Rectal smooth muscle tissue (tissue), 1 donor: ENCODE results near the gene ZNF343.
"Not testable (repeated sequence)": the region's sequence is repeated elsewhere in the genome, so short reads cannot be mapped to it uniquely, and the experiment has no call there.

Experiments used
- H3K27ac ChIP-seq: one replicate; pipeline ENCODE4 v1.7.0; 2013; ENCODE audit warnings: low read depth, low read length, inconsistent platforms
- H3K27me3 ChIP-seq: one replicate; pipeline ENCODE4 v1.7.0; 2013; ENCODE audit warnings: low read length; ENCODE audit not compliant: control insufficient read depth, insufficient read depth
- H3K36me3 ChIP-seq: one replicate; pipeline ENCODE4 v1.7.0; 2013; ENCODE audit warnings: low read length; ENCODE audit not compliant: control insufficient read depth, insufficient read depth
- H3K4me1 ChIP-seq: one replicate; pipeline ENCODE4 v1.7.0; 2013; ENCODE audit warnings: low read length; ENCODE audit not compliant: control insufficient read depth, insufficient read depth
- H3K4me3 ChIP-seq: one replicate; pipeline ENCODE4 v1.7.0; 2013; ENCODE audit warnings: low read length
- H3K9ac ChIP-seq: one replicate; pipeline ENCODE4 v1.7.0; 2013; ENCODE audit warnings: low read length

The ZNF343 gene

DNA sequence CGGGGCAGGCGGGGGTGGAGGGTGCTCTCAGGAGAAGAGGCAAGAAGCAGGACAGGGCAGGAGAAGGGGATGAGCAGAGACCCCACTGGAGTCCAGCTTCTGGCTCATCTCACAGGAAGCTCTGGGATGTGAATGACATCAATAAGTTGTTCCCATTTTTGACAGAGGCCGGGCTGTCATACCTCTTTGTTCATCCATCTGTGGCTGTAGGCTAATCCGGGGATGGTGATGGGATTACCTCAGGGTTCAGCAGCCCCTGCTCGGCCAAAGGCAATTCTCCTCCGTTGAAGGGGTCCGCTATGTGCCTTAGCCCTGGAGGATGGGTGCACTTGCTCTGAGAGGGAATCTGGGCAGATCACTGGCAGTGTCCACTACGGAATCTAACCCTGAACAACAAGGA, 24.4 kb upstream of the ZNF343 start:
- no peaks in the 10 kb centered on the region for H3K4me1 ChIP-seq
- H3K9ac ChIP-seq = no peak overlapping the region
- H3K36me3 ChIP-seq = no peaks in the 10 kb centered on the region
- no peak overlapping the region for H3K4me3 ChIP-seq
- no peak overlapping the region for H3K27ac ChIP-seq
- H3K27me3 ChIP-seq = no peaks in the 10 kb centered on the region

DNA sequence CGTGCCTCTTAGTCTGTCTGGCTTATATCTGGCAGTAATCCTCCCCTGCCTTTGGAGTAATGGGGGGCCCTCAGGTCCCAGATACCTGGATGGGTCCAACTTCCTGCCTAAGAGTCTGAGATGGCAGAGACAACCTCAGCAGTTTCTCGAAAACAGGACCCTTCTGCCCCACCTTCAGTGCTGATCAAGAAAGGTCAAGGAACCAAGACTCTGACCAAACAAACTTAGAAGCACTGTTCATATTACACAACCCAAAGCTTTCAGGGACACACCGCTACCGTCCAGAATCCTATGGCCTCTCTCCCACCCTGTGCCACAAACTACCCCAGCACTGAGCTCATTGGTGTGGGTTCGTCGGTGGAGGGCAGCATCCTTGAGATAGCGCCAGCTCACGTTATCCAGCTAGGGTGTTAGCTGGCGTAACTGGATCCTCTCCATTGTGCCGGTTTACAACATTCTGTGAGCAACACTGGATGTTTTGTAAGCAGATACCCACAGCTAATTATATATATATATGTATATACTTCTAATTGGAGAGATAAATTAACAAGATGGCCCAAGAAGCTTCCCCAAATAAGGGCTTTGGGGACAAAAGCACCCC, 20.1 kb upstream of the ZNF343 start:
- H3K27me3 ChIP-seq = no peaks in the 10 kb centered on the region
- no peak overlapping the region for H3K27ac ChIP-seq
- no peaks in the 10 kb centered on the region for H3K4me1 ChIP-seq
- H3K36me3 ChIP-seq = no peaks in the 10 kb centered on the region
- H3K4me3 ChIP-seq = no peak overlapping the region
- H3K9ac ChIP-seq = no peak overlapping the region

DNA sequence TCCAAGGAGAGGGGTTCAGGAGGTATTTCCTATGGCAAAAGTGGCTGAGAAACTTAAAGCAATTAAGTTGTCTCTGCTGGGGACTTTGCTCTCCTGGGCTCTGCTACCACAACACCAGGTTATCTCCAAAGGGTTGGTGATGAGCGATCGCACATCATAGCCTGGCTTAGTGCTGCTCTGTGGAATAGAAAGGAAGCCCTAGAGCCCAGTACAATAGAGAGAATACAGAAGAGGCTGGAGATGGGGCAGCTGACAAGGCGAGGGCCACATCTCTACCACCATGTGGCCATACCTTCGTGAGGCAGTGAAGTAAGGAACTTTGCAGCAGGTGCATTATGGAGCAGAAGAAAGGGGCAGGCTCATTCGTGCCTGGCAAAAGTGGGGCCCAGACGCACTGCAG, 19.0 kb upstream of the ZNF343 start:
- Histone ChIP-seq H3K36me3 (no peaks in the 10 kb centered on the region), H3K9ac (no peak overlapping the region), H3K27ac (no peak overlapping the region), H3K4me3 (no peak overlapping the region), H3K4me1 (no peaks in the 10 kb centered on the region), H3K27me3 (no peaks in the 10 kb centered on the region)

- H3K36me3 ChIP-seq, H3K4me3 ChIP-seq, H3K9ac ChIP-seq, H3K27me3 ChIP-seq, H3K27ac ChIP-seq, H3K4me1 ChIP-seq: not testable (repeated sequence)
Observed at GRCh38 chr20:2526218-2526583, 17.5 kb upstream of the ZNF343 start.

DNA sequence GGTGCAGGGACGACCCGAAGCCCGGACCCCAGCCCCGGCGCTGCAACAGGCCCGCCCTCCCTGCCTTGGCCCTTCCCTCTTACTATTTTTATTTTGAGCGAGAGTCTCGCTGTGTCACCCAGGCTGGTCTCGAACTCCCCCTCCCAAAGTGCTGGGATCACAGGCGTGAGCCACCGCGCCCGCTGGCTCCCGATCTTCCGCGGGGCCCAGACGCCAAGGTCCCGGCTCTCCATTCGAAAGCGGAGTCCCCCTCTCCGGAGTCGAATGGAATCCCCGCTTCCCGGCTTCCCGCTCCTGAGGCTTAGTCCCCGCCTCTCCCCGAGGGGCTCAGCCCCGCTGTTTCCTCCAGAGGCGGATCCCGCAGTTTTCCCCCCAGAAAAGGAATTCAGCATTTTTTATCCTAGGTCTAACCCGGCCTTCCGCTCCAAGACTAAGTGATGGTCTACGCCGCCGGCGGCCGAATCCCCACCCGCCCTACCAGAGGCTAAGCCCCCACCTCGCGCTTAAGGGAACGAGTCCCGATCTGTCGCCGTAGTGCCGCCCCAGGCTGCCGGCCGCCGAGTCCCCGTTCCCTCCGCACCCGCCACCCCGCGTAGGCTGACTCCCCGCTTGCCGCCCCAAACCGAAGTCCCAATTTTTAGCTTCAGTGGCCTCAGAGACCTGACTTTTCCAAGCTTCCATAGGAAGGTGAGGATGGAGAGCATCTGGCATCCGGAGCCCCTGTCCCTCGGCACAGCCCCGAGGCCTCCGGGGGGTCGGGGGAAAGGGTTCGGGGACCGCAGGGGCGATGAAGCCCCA, 16.2 kb upstream of the ZNF343 start:
- peak overlapping the region; percentile 85 for H3K4me3 ChIP-seq
- H3K4me1 ChIP-seq = no peaks in the 10 kb centered on the region
- H3K36me3 ChIP-seq = no peaks in the 10 kb centered on the region
- peak overlapping the region; percentile 64 for H3K9ac ChIP-seq
- no peaks in the 10 kb centered on the region for H3K27me3 ChIP-seq
- peak overlapping the region; percentile 86 for H3K27ac ChIP-seq

- Histone ChIP-seq H3K27ac (peak overlapping the region; percentile 86), H3K4me1 (no peaks in the 10 kb centered on the region), H3K4me3 (peak overlapping the region; percentile 85), H3K36me3 (no peaks in the 10 kb centered on the region), H3K27me3 (no peaks in the 10 kb centered on the region), H3K9ac (peak overlapping the region; percentile 64)
Observed at GRCh38 chr20:2523919-2524708, 15.4 kb upstream of the ZNF343 start.

GRCh38 chr20:2522826-2523429, 14.2 kb upstream of the ZNF343 start:
- not testable (repeated sequence) for H3K4me1 ChIP-seq, H3K27ac ChIP-seq, H3K36me3 ChIP-seq, H3K4me3 ChIP-seq, H3K27me3 ChIP-seq, H3K9ac ChIP-seq

DNA sequence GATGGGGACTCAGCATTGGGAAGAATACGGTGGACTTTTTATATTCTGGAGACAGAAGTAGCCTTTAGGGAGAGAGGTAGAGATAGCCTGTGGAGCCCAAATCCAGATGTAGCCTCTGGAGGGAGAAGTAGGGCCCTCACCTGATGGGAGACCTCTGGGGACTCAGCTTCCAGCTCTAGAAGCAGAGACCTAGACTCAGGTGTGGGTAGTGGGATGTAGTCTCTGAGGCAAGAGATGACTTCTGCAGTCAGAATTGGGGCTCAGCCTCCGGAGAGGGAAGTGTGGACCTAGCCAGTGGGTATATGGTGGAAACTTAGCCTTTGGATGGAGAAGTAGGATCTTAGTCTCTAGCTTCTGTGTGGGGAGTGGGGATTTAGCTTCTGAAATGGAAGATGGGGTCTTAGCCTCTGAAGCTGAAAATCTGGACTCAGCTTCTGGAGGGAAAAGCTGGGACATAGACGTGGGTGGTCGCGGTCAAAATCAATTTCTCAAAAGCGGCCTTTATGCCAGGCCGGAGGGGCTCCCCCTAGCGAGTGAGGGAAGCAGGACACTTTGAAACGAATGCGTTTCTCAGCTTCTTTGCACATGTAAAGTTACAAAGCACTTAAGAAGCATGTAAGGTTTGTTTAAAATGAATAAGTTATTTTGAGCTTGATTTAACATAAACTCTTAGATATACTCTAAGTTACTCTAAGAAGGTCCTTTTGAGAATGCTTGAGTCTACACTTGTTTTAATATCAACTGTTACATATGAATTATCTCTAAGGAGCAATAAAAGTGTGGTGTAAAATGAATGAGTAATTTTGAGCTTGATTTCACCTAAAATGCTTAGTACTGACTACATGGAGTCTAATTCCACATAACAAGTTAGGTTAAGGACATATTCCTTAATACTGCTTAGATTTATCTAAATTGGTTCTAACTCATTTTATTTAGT, 12.9 kb upstream of the ZNF343 start:
- Histone ChIP-seq H3K4me1 (no peaks in the 10 kb centered on the region), H3K36me3 (no peaks in the 10 kb centered on the region), H3K27me3 (no peaks in the 10 kb centered on the region), H3K9ac (no peak overlapping the region), H3K27ac (no peak overlapping the region), H3K4me3 (no peak overlapping the region)

DNA sequence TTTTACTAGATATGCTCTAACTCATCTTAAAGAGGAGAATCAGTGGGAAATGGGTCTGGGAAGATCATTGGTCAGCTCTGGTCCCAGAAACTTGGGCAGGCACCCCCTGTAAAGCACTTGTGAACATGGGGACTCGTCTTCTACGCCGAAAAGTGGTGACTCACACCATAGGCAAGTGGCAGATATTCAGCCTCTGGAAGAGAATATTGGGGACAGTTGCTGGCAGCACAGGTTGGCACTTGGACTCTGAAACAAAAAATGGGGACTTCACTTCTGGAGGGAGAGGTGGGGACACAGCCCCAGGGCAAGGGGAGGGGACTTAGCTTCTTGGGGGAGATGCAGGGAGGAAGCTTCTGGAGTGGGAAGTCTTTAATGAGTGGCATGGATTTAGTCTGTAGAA, 11.9 kb upstream of the ZNF343 start:
- H3K4me1 ChIP-seq = no peaks in the 10 kb centered on the region
- H3K4me3 ChIP-seq = no peak overlapping the region
- H3K9ac ChIP-seq = no peak overlapping the region
- H3K36me3 ChIP-seq = no peaks in the 10 kb centered on the region
- H3K27ac ChIP-seq = no peak overlapping the region
- no peaks in the 10 kb centered on the region for H3K27me3 ChIP-seq

DNA sequence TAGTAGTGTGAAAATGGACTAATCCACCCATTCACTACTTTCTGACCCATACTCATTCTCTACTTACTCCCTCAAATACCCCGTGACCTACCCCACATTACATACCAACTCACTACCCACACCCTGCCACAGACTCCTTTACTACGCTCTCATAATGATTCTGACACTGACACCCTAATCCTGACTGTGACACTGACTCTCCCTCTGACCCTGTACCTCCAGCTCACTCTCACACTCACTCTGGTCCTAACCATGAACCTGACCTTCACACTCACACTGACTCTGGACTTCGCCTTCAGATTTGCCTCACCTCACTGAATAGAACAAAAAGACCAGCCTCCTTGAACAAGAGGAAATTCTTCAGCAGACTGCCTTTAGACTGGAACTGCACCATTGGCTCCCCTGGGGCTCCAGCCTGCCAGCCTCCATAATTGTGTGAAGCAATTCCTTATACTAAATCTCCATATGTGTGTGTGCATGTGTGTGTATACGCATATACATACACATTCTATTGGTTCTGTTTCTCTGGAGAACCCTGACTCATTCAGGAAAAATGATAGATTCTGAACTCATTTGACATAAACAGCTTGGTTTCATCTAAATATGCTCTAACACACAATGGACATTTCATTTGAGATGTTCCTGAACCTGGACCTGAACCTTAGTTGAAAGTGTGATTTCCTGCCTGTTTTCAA, 10.5 kb upstream of the ZNF343 start:
- H3K36me3 ChIP-seq = no peaks in the 10 kb centered on the region
- H3K27ac ChIP-seq = no peak overlapping the region
- H3K27me3 ChIP-seq = no peaks in the 10 kb centered on the region
- H3K9ac ChIP-seq = no peak overlapping the region
- no peak overlapping the region for H3K4me3 ChIP-seq
- no peaks in the 10 kb centered on the region for H3K4me1 ChIP-seq

- Histone ChIP-seq H3K9ac (no peak overlapping the region), H3K4me1 (no peaks in the 10 kb centered on the region), H3K36me3 (no peaks in the 10 kb centered on the region), H3K27ac (no peak overlapping the region), H3K4me3 (no peak overlapping the region), H3K27me3 (no peaks in the 10 kb centered on the region)
Observed at GRCh38 chr20:2518558-2518957, 9.8 kb upstream of the ZNF343 start.
